GM21390 (cell line): ENCODE measurements around the gene OSBPL2.
A peak's percentile ranks its signal among the peaks of the same experiment; 100 is the strongest.

Experiments used
- ATAC-seq: cut with Tn5 transposase; IDR thresholded peaks from one replicate; pipeline ENCODE4 v1.9.1; 2021; ENCODE audit not compliant: unreplicated experiment

Gene OSBPL2

DNA sequence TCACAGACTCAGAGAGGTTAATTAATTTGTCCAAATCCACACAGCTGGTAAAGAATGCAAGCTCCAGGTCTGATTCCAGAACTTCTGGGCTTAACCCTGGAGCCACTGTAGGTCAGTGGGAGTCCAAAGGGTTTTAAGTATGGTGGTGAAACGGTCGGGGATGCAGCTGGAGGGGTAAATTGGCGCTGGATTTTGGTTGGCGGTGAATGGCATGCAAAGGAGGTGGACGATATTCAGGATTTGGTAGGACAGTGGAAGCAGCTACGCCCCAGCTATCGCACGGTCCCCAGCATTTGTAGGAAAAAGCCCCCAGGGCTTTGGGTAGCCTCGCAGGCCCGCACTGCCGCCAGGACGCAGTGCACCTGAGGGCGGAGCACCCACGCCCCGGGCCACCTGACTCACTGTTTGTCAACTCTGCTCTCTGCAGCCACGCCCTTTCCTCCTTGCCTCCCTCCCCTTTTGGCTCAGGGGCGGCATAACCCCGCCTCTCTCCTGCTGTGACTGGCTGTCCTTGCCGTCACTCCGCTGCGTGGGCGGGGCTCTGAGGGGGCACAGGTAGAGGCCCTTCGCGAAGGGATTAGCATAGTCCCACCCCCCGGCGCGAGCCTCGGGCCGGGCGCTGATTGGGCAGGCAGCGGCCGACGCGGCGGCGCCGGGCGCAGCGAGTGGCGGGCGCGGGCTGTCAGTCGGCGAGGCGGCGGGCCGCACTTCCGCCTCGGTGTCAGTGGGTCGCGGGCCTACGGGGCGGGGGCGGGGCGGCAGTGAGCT, at the start of gene OSBPL2:
Gene OSBPL2 (plus strand): TSS at position 721 of the 768 bp plus-strand sequence. CDS start 17,664 bp downstream, outside the sequence.
- peak; percentile 98 for ATAC-seq

DNA sequence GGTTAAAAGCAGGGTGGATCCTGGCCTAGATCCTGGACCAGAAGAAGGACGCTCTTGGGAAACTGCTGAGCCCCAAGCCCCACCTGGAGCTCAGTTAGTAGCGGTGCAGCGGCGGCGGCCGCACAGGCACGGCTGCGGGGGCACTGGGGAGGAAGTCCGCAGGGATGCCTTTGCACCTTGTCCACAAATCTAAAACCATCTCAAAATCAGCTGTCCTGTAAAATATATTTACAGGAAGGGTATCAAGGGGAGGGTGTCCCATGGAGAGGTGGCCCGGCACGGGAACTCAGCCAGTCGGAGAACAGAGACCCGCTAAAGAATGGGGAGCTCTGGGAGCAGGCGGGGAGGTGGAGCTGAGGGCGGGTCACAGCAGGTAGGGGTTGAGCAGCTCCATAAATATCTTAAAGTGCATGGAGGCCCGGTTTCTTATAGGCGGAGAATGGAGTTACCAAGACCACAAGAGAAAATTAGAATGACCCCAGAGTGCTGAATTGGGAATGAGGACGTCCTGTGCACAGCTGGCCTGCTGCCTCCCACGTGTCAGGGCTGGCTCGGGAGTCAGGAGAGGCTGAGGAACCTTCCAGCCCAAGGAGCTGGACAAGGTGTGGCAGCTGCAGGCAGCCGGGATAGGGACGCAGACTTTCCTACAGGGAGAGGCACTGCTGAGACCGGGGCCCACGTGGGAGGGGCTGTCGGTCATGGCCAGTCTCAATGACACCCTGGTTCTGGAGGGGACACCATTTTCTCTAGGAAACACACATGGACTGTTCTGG, 47.5 kb upstream of the OSBPL2 start:
- ATAC-seq = no peak

DNA sequence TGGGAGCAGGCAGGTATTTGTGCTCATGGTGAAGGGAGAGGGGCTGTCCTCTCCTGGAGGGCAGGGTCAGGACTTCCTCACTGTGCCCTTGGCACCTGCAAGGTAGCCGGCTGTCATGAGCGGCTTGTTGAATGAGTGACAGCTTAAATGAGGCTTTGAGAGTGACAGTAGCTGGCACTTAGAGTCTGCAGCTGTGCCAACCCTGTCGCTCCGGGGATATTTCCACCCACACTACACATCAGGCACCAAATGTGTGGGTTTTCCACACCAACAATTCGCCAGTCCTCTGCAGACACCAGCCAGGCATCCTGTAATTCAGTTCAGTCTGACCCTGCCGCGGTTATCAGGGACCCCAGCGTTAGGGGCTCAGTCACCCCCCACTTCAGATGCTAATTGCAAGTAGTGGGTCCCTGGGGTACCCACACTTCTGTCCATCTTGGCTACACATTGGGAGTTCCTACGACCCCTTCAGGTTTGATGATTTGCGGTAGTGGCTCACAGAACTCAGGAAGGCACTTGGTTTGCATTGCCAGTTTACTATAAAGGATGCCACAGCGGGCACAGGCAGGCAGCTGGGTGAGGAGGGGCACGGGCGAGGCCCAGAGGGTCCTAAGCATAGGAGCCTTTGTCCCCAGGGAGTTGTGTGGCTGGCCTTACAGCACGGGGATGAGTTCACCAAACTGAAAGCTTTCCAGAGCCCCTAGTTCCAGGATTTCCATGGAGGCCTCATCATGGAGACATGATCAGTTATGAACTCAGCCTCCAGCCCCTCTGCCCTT, 46.4 kb upstream of the OSBPL2 start:
- no peak for ATAC-seq

DNA sequence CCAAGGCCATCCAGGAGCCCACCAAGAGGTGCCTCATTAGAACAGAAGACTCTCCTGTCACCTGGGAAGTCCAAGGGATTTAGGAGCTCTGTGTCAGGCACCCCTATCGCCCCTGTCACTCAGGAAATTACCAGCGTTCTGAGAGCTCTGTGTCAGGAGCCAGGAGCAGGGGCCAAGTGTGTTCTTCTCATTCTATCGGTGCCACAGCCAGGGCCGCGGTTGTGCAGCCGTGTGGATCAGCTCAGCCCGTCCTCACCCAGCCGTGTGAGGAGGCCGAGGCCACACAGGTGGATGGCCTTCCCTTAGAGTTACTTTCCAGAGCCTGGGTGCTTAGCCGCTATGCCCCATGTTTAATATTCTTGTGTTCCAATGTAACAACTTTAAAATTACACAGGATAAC, 45.7 kb upstream of the OSBPL2 start:
- no peak for ATAC-seq

DNA sequence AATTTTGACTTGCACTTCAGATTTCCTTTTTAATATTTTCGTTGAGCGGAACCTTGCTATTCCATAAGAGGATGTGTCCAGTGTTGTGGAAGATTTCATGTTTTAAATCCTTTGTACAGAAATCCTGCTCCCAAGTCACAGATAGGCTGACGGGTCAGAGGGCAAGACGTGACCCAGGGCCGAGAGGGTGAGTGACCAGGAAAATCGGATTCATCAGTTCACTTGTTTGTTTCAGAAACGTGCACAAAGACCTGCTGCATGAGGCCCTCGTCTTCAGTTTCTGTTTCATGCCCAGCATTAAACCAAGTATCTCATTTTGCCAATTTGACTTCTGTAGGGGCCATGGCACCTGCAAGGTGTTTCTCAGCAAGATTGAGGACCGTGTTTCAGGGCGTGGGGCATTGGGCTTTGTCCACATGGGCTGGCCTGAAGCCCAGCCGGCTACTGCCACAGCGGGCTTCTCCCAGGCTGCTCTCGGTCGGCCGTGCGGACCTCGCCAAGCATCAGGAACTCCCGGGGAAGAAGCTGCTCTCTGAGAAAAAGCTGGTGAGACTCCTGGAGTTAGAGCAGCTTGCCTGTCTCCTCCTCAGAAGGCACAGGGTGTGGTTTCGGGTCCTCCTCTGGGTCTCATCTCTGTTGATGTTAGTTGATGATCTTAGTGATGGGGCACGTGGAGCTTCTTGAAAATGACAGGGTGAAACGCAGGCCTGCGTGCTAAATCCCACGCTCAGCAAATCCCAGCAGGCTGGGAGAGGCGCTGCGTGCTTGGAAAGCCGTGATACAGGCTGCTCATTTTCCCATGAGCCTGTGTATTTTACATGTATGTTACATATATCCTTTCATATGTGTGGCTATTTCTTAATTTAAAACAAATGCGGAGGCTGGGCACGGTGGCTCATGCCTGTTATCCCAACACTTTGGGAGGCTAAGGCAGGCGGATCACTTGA, 45.0 kb upstream of the OSBPL2 start:
- no peak for ATAC-seq

DNA sequence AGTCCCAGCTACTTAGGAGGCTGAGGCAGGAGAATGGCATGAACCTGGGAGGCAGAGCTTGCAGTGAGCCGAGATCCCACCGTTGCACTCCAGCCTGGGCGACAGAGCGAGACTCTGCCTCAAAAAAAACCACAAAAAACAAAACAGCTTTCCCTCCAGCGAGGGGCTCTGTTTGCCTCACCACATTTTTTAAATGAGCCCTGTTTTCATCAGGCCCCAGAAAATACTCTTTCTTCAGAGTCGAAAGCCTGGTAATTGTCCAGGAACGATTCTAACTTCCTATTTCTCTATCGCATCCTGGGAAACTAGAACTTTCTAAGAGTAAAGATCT, 43.3 kb upstream of the OSBPL2 start:
- ATAC-seq = no peak

DNA sequence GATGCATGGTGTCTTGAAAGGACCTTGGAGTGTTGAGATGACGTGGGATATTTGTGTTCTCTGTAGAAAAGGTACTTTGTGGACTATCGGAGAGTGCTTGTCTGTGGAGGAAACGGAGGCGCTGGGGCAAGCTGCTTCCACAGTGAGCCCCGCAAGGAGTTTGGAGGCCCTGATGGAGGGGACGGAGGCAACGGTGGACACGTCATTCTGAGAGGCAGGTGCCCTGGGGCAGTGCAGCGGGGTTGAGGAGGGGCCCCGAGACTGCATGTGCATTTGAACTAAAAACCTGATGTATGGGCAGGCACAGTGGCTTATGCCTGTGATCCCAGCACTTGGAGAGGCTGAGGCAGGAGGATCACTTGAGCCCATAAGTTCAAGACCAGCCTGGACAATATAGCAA, 42.6 kb upstream of the OSBPL2 start:
- no peak for ATAC-seq

DNA sequence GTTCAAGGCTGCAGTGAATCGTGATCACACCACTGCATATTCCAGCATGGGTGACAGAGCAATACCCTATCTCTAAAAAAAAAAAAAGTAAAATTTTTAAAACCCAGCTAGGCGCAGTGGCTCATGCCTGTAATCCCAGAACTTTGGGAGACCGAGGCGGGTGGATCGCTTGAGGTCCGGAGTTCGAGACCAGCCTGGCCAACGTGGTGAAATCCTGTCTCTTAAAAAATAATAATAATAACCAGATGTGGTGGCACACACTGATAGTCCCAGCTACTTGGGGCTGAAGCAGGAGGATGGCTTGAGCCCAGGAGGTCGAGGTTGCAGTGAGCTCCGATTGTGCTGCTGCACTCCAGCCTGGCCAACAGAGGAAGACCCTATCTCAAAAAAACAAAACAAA, 42.0 kb upstream of the OSBPL2 start:
- ATAC-seq = no peak

DNA sequence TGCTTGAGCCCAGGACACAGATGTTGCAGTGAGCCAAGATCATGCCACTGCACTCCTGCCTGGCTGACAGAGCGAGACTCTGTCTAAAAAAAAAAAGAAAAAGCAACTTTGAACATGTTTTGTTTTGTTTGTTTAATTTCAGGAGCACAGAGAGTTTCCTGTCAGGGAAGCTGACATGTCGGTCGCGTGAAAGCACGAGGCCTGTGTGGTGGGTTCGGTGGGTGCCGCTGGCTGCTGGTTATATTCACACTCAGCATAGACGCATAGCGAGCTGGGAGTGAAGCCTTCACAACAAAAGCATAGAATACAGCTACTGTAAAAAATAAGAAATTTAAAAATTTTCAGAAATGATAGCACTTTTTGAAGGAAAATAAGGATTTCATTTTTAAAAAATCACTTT, 41.0 kb upstream of the OSBPL2 start:
- no peak for ATAC-seq

DNA sequence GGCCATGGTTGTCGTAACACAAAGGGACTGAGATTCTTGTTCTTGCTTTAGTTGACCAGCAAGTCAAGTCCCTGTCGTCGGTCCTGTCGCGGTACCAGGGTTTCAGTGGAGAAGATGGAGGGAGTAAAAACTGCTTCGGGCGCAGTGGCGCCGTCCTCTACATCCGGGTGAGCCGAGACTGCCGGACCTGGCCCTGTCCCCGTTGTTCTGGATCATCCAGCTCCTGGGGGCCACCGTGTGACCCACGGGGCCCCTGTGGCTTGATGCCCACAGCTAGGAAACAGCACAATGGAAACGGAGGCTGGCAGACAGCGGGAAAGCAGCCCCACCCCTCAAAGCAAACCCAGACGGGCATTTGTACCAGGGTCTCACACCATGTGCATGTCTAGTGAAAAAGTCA, 40.5 kb upstream of the OSBPL2 start:
- ATAC-seq = no peak

DNA sequence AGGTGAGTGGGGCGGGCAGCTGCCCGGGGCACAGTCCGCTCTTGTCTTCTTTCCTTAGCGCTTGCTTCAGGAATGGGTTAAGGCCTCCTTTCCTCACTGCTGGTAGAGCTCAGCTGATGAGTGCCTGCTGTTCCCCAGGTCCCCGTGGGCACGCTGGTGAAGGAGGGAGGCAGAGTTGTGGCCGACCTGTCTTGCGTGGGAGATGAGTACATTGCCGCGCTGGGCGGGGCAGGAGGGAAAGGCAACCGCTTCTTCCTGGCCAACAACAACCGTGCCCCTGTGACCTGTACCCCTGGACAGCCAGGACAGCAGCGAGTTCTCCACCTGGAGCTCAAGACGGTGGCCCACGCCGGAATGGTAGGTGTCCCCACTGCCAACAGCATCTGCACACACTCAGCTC, 39.8 kb upstream of the OSBPL2 start:
- ATAC-seq = no peak

DNA sequence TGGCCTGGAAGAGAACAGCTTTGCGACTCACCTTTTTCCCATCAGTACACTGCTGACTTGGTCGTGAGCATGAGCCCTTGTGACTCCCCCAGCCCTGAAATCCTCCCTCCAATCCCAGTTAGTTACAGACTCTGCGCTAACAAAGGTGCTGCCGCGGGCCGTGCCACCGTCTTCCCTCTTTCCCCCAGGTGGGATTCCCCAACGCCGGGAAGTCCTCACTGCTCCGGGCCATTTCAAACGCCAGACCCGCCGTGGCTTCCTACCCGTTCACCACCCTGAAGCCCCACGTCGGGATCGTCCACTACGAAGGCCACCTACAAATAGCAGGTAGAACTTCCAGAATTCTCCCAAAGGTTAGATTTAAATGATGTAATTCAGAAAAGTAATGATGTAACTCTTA, 39.4 kb upstream of the OSBPL2 start:
- no peak for ATAC-seq

DNA sequence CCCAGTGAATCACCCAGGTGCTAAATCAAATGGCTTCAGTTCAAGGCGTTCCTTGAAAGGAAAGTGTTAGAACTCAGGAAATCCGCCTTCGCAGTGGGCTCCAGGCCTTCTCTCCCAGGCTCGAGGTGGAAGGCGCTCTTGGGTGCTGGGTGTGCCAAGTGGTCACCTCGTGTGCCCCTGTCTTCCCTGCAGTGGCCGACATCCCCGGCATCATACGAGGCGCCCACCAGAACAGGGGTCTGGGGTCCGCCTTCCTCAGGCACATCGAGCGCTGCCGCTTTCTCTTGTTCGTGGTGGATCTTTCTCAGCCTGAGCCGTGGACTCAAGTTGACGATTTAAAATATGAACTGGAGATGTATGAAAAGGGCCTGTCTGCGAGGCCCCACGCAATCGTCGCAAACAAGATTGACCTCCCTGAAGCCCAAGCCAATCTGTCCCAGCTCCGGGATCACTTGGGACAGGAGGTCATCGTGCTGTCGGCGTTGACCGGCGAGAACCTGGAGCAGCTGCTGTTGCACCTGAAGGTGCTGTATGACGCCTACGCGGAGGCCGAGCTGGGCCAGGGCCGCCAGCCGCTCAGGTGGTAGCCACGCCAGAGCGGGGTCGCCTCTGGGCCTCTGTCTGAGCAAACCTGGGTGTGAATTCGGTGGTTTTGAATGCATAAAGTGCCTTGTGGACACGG, 37.7 kb upstream of the OSBPL2 start:
- ATAC-seq = no peak

DNA sequence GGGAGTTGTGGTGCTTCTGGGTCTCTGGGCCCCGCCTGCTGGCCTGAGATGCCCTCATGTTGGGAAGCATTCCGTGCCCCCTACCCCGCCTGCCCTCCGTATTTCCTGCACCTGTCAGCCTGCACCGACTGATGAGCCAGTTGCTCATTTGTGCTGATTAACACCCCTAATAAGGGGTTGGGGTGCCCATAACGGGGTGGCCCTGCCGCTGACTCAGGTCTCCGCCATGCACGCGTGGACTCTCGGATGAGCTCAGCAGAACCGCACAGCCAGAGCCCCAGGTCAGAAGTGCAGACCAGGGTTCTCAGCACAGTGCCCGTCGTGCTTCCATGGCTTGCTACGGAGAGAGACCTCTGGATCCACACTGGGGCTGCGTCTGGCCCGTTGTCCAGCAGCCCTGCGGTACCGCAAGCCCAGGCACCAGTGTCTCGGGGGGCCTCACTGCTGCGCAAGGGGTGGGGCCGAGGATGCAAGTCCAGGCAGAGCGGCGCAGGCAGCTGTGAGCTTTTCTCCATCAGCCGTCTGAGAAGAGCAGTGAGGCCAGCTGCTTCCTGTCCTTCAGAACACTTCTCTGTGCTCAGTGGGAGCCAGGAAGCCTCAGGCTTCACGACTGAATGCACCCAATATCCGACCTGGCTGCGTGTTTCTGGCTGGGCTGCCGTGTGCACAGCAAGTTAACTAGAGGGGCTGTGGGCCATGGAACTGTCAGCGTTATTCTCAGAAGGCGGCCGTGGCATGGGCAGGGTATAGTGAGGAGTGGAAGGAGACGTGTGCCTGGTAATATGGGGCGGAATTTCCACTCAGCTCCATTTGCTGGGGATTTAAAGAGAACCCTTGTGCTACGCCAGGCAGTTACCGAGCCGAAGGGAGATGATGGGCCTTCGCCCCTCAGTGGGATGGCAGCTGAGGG, 36.9 kb upstream of the OSBPL2 start:
- peak; percentile 67 for ATAC-seq

DNA sequence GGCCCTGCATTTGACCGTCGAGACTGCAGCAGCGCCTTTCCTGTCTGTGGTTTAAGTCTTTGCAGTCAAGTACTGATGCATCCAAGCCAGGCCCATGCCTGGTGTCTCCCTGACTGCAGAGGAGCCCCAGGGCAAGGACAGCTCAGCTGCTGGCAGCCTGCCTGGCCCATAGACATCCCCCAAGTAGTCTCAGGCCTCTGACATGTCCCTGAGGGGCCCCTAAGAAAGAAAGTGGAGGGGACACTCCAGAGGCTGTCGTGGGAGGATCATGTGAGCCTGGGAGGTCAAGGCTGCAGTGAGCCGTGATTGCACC, 36.3 kb upstream of the OSBPL2 start:
- ATAC-seq = peak; percentile 18

DNA sequence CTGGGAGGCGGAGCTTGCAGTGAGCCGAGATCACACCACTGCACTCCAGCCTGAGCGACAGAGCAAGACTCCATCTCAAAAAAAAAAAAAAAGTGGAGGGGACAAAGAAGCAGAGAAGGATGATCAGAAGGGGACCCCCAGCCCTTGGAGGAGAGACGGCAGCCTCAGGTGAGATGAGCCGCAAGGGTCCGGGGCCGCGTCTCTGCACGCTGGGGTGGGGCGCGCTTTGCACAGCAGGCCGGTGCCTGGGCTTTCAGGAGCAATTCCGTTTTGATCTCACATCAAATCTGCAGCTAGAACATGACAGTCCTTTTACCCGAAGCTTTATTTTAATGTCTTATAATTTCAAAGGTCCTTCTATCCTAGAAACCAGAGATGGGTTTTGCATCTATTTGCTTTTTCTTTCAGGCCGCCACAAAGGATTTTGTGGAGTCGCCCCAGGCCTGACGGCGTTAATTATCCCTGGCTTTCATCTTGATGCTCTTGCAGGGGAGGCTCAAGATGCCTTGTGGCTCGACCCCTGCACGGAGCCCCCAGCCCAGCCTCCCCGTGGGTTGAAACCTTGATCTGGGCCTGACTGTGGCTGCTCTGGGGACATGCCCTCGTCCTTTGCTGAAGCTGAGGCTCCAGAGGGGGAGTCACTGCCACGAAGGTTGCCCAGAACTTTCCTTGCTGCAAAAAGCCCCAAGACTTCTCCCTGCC, 35.5 kb upstream of the OSBPL2 start:
- ATAC-seq = no peak

DNA sequence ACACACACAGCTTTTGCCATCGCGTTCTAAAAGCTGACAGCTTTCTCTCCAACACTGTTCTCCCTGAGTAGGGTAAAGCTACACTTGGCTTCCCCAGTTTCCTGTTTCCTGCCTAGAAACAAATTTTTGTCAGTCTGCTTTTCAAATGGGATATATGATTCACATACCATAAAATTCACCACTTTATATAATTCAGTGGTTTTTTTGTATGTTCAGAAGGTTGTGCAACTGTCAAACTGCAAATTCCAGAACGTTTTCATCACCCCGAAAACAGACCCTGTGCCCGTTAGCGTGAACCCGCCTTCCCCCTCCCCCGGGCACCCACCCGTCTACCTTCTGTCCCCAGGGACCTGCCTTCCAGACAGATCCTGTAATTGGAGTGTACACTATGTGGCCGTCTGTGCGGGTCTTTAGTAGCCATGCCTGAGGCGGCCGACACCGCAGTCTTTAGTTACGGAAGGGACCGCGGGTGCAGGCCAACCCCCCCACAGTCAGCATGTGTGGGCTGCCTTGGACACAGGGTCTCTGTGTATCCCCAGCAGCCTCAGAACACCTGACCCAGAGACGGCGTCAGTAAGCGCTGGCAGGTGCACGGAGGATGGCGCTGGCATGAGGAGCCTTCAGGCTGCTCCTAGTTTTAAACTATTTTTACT, 34.8 kb upstream of the OSBPL2 start:
- no peak for ATAC-seq
